SJSA1 (cell line): ENCODE data around the gene CMTM6. TPM values are rescaled to one million over a fixed set of nuclear protein-coding genes. Genes with fewer than 3 reads are reported as not detected.
"Not testable (repeated sequence)": the region's sequence is repeated elsewhere in the genome, so short reads cannot be mapped to it uniquely, and the experiment has no call there.

Experiments used
- DNase-seq, 2 experiments: peaks; one replicate each; pipeline ENCODE4 v3.0.0-alpha.2; 2015 to 2020; ENCODE audit warnings: low spot score in 2 of 2, low read depth in 1 of 2
- H3K27ac ChIP-seq: fragments of 250-450 bp; sonication (Bioruptor Pico); 2 replicates; pipeline ENCODE4 v1.5.1; 2020; ENCODE audit warnings: mild to moderate bottlenecking, moderate library complexity
- H3K27me3 ChIP-seq: fragments of 250-450 bp; sonication (Bioruptor Pico); replicated peaks from 2 replicates; pipeline ENCODE4 v1.5.1; 2020; ENCODE audit warnings: mild to moderate bottlenecking, moderate library complexity
- H3K36me3 ChIP-seq: fragments of 250-450 bp; sonication (Bioruptor Pico); 2 replicates; pipeline ENCODE4 v1.5.1; 2020; ENCODE audit warnings: mild to moderate bottlenecking
- H3K4me1 ChIP-seq: fragments of 250-450 bp; sonication (Bioruptor Pico); replicated peaks from 2 replicates; pipeline ENCODE4 v1.6.1; 2021; ENCODE audit warnings: mild to moderate bottlenecking
- H3K4me3 ChIP-seq: fragments of 250-450 bp; sonication (Bioruptor Pico); 2 replicates; pipeline ENCODE4 v1.5.1; 2020; ENCODE audit warnings: mild to moderate bottlenecking
- H3K9me3 ChIP-seq: fragments of 250-450 bp; sonication (Bioruptor Pico); replicated peaks from 2 replicates; pipeline ENCODE4 v1.5.1; 2020; ENCODE audit warnings: mild to moderate bottlenecking
- total RNA-seq: library from RNA; depleted of rRNA; stranded (reverse); fragments of >200 nt; shearing (Covaris generic); gene quantifications from 2 replicates; pipeline ENCODE4 v1.2.3, GENCODE V29; 2014; rRNA removed

The CMTM6 gene
- total RNA-seq = 159 and 204 TPM in 2 replicates

DNA sequence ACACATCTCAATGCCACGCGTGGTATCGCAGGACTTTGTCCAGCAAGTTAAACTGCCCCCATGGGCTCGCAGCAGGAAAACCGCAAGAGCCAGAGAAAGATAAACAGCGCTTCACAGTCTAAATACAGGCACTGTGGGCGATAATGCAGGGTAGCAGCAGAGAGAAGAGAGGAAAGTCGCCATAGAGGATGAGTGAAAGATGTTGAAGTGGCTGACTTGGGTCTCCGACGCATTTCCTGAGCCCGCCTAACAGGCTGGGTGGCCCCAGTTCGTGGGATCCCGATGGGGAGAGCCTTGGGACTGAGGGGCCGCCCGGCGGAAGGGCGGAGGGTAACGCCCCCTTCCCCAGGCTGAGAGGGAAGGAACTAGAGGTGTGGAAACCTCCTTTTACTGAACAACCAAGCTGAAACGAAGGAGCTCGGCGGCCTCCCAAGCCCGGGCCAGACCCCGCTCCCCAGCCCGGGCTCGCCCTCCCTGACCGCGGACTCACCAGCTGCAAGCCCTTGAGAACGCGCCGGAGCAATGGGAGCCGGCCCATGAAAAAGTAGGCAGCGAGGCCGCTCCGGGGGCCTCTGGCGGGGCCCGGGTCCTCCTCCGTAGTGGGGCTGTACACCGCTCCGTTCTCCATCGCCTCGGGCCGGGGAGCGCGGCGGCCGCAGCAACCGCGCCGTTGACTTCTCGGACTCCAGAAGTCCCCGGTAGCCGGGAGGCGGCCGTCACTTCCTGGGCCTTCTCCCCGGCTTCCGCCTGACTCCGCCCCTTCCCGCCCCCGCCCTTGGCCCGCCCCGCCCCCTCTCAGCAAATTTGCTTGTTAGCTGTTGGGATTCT is at the start of gene CMTM6:
Gene CMTM6 (minus strand): TSS at position 735 of the 828 bp plus-strand sequence. CDS start 107 bp downstream, at position 628.
- H3K36me3 ChIP-seq = peaks cover 22% of the 10 kb centered on the region

GRCh38 chr3:32552013-32552412 is 49.4 kb upstream of the CMTM6 start:
- Histone ChIP-seq H3K27ac (no peak overlapping the region), H3K4me1 (no peaks in the 10 kb centered on the region), H3K27me3 (no peaks in the 10 kb centered on the region), H3K9me3 (no peaks in the 10 kb centered on the region), H3K4me3 (no peak overlapping the region), H3K36me3 (no peaks in the 10 kb centered on the region)
- no peak for DNase-seq

More for the DNA sequence above, at the start of gene CMTM6:
- H3K4me1 ChIP-seq = peaks cover 16% of the 10 kb centered on the region
- H3K27ac ChIP-seq = peak within 1 kb of the TSS; percentile 97
- DNase-seq = peak; percentile 74 to 86
- peak within 1 kb of the TSS; percentile 97 for H3K4me3 ChIP-seq
- no peaks in the 10 kb centered on the region for H3K9me3 ChIP-seq
- no peaks in the 10 kb centered on the region for H3K27me3 ChIP-seq

DNA sequence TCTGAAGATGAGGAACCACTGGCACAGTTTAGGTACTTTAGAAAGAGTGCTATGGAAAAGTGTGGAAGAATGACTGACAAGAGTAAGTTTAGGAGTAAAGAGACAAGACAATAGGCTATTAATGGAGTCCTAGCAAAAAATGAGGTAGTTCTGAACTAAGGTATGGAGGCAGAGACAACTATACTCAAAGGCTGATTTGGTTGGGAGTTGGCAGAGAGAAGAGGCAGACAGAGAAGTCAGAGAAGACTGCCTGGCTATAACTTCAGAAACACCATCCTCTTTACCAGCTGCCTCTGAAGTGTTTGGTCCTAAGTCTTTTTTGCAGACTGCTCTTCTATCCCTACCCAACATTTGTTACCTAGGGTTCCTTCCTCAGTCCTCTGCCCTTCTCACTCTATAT is 48.8 kb upstream of the CMTM6 start:
- H3K27ac ChIP-seq = no peak overlapping the region
- no peaks in the 10 kb centered on the region for H3K36me3 ChIP-seq
- no peaks in the 10 kb centered on the region for H3K4me1 ChIP-seq
- no peak for DNase-seq
- no peaks in the 10 kb centered on the region for H3K9me3 ChIP-seq
- H3K27me3 ChIP-seq = no peaks in the 10 kb centered on the region
- H3K4me3 ChIP-seq = no peak overlapping the region

GRCh38 chr3:32551087-32551486 is 48.4 kb upstream of the CMTM6 start:
- Histone ChIP-seq H3K9me3 (no peaks in the 10 kb centered on the region), H3K4me1 (no peaks in the 10 kb centered on the region), H3K36me3 (no peaks in the 10 kb centered on the region), H3K27me3 (no peaks in the 10 kb centered on the region), H3K4me3 (no peak overlapping the region), H3K27ac (no peak overlapping the region)
- no peak for DNase-seq

GRCh38 chr3:32545305-32545704 is 42.7 kb upstream of the CMTM6 start:
- no peak for DNase-seq
- Histone ChIP-seq H3K9me3 (no peaks in the 10 kb centered on the region), H3K27me3 (no peaks in the 10 kb centered on the region), H3K36me3 (peaks cover 10% of the 10 kb centered on the region; the same call in 1 of the 2 replicates), H3K4me3 (no peak overlapping the region), H3K4me1 (no peaks in the 10 kb centered on the region), H3K27ac (no peak overlapping the region)

GRCh38 chr3:32544894-32545293 is 42.2 kb upstream of the CMTM6 start:
- Histone ChIP-seq H3K36me3 (peaks cover 10% of the 10 kb centered on the region; the same call in 1 of the 2 replicates), H3K27ac (no peak overlapping the region), H3K4me3 (no peak overlapping the region), H3K27me3 (no peaks in the 10 kb centered on the region), H3K9me3 (no peaks in the 10 kb centered on the region), H3K4me1 (no peaks in the 10 kb centered on the region)
- DNase-seq = no peak

- no peak for DNase-seq
- no peaks in the 10 kb centered on the region for H3K9me3 ChIP-seq
- peaks cover 10% of the 10 kb centered on the region; the same call in 1 of the 2 replicates for H3K36me3 ChIP-seq
- H3K4me1 ChIP-seq = no peaks in the 10 kb centered on the region
- no peak overlapping the region for H3K4me3 ChIP-seq
- no peaks in the 10 kb centered on the region for H3K27me3 ChIP-seq
- H3K27ac ChIP-seq = no peak overlapping the region
Observed at GRCh38 chr3:32542807-32543206, 40.2 kb upstream of the CMTM6 start.

GRCh38 chr3:32540899-32541298 is 38.2 kb upstream of the CMTM6 start:
- Histone ChIP-seq H3K27ac (no peak overlapping the region), H3K4me1 (no peaks in the 10 kb centered on the region), H3K4me3 (no peak overlapping the region), H3K27me3 (no peaks in the 10 kb centered on the region), H3K36me3 (peaks cover 13% of the 10 kb centered on the region; the same call in 1 of the 2 replicates), H3K9me3 (no peaks in the 10 kb centered on the region)
- no peak for DNase-seq

DNA sequence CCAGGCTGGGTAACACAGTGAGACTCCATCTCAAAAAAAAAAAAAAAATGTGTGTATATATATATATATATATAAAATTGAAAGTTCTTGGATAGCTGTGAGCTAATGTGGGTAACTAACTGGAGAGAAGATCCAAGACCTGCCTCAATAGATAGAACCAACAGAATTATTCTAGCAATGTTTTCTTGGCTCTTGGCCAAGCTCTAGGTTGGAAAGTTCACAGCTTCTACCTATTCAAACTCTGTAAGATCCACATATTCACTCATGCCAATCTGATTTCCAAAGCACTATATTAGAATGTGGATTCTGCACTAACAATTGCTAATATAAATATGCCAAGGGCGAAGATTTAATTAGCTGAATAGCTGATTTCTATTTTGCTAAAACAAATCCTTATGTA is 29.8 kb upstream of the CMTM6 start:
- no peak overlapping the region for H3K4me3 ChIP-seq
- no peak for DNase-seq

GRCh38 chr3:32531010-32531647 is 28.5 kb upstream of the CMTM6 start:
- Histone ChIP-seq H3K36me3 (peaks cover 45% of the 10 kb centered on the region), H3K27me3 (no peaks in the 10 kb centered on the region), H3K9me3 (no peaks in the 10 kb centered on the region), H3K27ac (no peak overlapping the region), H3K4me1 (no peaks in the 10 kb centered on the region), H3K4me3 (no peak overlapping the region)
- DNase-seq = no peak

More for the DNA sequence above, 29.8 kb upstream of the CMTM6 start:
- Histone ChIP-seq H3K4me1 (no peaks in the 10 kb centered on the region), H3K36me3 (peaks cover 35% of the 10 kb centered on the region), H3K27ac (no peak overlapping the region), H3K9me3 (no peaks in the 10 kb centered on the region), H3K27me3 (no peaks in the 10 kb centered on the region)

DNA sequence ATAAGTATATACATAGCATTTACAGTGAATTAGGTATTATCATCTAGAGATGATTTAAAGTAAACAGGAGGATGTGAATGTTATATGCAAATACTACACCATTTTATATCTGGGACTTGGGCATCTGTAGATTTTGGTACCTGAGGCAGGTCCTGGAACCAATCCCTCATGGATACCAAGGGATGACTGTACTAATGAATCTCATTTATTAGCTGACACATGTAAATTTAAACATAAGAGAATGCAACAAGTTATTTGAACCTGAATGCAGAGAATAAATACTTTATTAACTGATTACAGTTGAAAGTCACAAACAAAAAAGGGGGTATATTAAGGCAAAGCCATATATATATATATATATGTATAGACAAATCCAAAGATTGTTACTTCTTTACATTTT is 23.1 kb upstream of the CMTM6 start:
- H3K4me3 ChIP-seq = no peak overlapping the region
- H3K4me1 ChIP-seq = no peaks in the 10 kb centered on the region
- no peaks in the 10 kb centered on the region for H3K9me3 ChIP-seq
- H3K27ac ChIP-seq = no peak overlapping the region
- peaks cover 43% of the 10 kb centered on the region for H3K36me3 ChIP-seq
- DNase-seq = no peak
- no peaks in the 10 kb centered on the region for H3K27me3 ChIP-seq

GRCh38 chr3:32522682-32523081 is 20.0 kb upstream of the CMTM6 start:
- peaks cover 28% of the 10 kb centered on the region for H3K36me3 ChIP-seq
- DNase-seq = no peak
- no peak overlapping the region for H3K4me3 ChIP-seq
- no peak overlapping the region for H3K27ac ChIP-seq
- no peaks in the 10 kb centered on the region for H3K27me3 ChIP-seq
- no peaks in the 10 kb centered on the region for H3K9me3 ChIP-seq
- no peaks in the 10 kb centered on the region for H3K4me1 ChIP-seq

DNA sequence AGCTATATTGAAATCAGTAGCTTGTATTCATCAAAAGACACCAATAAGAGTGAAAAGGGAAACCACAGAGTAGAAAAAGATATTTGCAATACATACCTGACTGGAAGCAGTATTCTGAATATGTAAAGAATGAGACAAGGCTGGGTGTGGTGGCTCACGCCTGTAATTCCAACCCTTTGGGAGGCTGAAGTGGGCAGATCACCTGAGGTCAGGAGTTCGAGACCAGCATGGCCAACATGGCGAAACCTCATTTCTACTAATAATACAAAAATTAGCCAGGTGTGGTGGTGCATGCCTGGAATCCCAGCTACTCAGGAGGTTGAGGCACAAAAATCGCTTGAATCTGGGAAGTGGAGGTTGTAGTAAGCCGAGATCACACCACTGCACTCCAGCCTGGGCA is 16.3 kb upstream of the CMTM6 start:
- H3K36me3 ChIP-seq, H3K27ac ChIP-seq, DNase-seq, H3K27me3 ChIP-seq, H3K4me1 ChIP-seq, H3K9me3 ChIP-seq, H3K4me3 ChIP-seq: not testable (repeated sequence)

GRCh38 chr3:32516751-32517150 is 14.1 kb upstream of the CMTM6 start:
- H3K9me3 ChIP-seq, DNase-seq, H3K27ac ChIP-seq, H3K4me1 ChIP-seq, H3K4me3 ChIP-seq, H3K36me3 ChIP-seq, H3K27me3 ChIP-seq: not testable (repeated sequence)
